Activated naive CD8-positive, alpha-beta T cell treated with anti-CD3 and anti-CD28 coated beads, Interleukin-2, amount 10 ng/mL, durations not matched to agents 7 days and 5 days (primary cell): ENCODE results near the gene SRRM3. TPM values are rescaled to one million over a fixed set of nuclear protein-coding genes. Genes with fewer than 3 reads are reported as not detected.
"Not testable (repeated sequence)": the region's sequence is repeated elsewhere in the genome, so short reads cannot be mapped to it uniquely, and the experiment has no call there.

Source experiments
- ATAC-seq: fragments of 150-1000 bp; cut with Tn5 transposase; one replicate; pipeline ENCODE4 v1.10.0; 2021; ENCODE audit warnings: low read depth, moderate library complexity
- POLR2A ChIA-PET: fragments of 350-600 bp; sonication (Branson Sonifier 250); formaldehyde crosslinking; loops from one replicate; lab custom pipeline; 2021; ENCODE audit warnings: antibody characterized with exemption; lab: Charles Lee
- DNase-seq: peaks from one replicate; pipeline ENCODE4 v3.0.0; 2021
- H3K27ac Mint-ChIP-seq: one replicate; pipeline ENCODE4 v1.8.0; 2022; ENCODE audit warnings: mild to moderate bottlenecking, mixed read lengths
- H3K27me3 Mint-ChIP-seq: one replicate; pipeline ENCODE4 v1.8.0; 2022; ENCODE audit warnings: mild to moderate bottlenecking, moderate library complexity, mixed read lengths
- H3K36me3 Mint-ChIP-seq: one replicate; pipeline ENCODE4 v1.8.0; 2021; ENCODE audit warnings: mild to moderate bottlenecking, mixed read lengths
- H3K4me1 Mint-ChIP-seq: one replicate; pipeline ENCODE4 v1.8.0; 2021; ENCODE audit warnings: mixed read lengths
- H3K4me3 Mint-ChIP-seq: one replicate; pipeline ENCODE4 v1.8.0; 2022; ENCODE audit warnings: mild to moderate bottlenecking, moderate library complexity, mixed read lengths
- H3K9me3 Mint-ChIP-seq: one replicate; pipeline ENCODE4 v1.8.0; 2021; ENCODE audit warnings: mixed read lengths
- total RNA-seq, 2 experiments: library from RNA; stranded (reverse); gene quantifications; one replicate each; pipeline ENCODE4 v1.2.3, GENCODE V29; 2021

SRRM3 gene
- total RNA-seq, 2 experiments from 2014 or later, result not detected

- Mint-ChIP-seq H3K9me3 (no peaks in the 10 kb centered on the region), H3K36me3 (peaks cover 1% of the 10 kb centered on the region), H3K27me3 (no peaks in the 10 kb centered on the region), H3K27ac (peak overlapping the region; percentile 85), H3K4me3 (peak overlapping the region; percentile 68), H3K4me1 (peaks cover 17% of the 10 kb centered on the region)
- peak; percentile 98 for DNase-seq
- peak; percentile 46 for ATAC-seq
- POLR2A ChIA-PET, result interaction anchor here (0.7 to 1.6 kb wide), 4 partner anchors 44 to 136 kb away, joined by 4 to 6 read pairs (median 4); partner anchors contain the start of gene YWHAG
Observed at GRCh38 chr7:76314042-76314721, 112.5 kb downstream of the SRRM3 start.

- H3K36me3 Mint-ChIP-seq, H3K27me3 Mint-ChIP-seq, H3K27ac Mint-ChIP-seq, H3K9me3 Mint-ChIP-seq, H3K4me3 Mint-ChIP-seq, DNase-seq, ATAC-seq: not testable (repeated sequence)
- POLR2A ChIA-PET, result interaction anchor here (0.7 to 1.6 kb wide), 3 partner anchors 44 to 85 kb away, joined by 4 to 6 read pairs (median 5); partner anchors contain the start of gene YWHAG
- peaks cover 17% of the 10 kb centered on the region for H3K4me1 Mint-ChIP-seq
Observed at GRCh38 chr7:76314740-76315139, 113.0 kb downstream of the SRRM3 start.

- POLR2A ChIA-PET, result no interaction called here
- DNase-seq, result no peak
Observed at GRCh38 chr7:76315364-76315763, 113.7 kb downstream of the SRRM3 start.

GRCh38 chr7:76316984-76317781, 115.5 kb downstream of the SRRM3 start:
- POLR2A ChIA-PET, result interaction anchor here (0.6 to 3.5 kb wide), 16 partner anchors 8 to 1660 kb away, joined by 3 to 54 read pairs (median 6); partner anchors contain the start of genes GTF2I, HSPB1, MDH2 and RHBDD2
- H3K9me3 Mint-ChIP-seq, result no peaks in the 10 kb centered on the region
- H3K4me3 Mint-ChIP-seq, result peak overlapping the region; percentile 98
- ATAC-seq, result no peak
- peak overlapping the region; percentile 100 for H3K27ac Mint-ChIP-seq
- peaks cover 3% of the 10 kb centered on the region for H3K36me3 Mint-ChIP-seq
- no peak for DNase-seq
- peaks cover 20% of the 10 kb centered on the region for H3K4me1 Mint-ChIP-seq
- no peaks in the 10 kb centered on the region for H3K27me3 Mint-ChIP-seq

More at GRCh38 chr7:76315364-76315763, 113.7 kb downstream of the SRRM3 start:
- Mint-ChIP-seq H3K36me3 (peaks cover 3% of the 10 kb centered on the region), H3K27ac (no peak overlapping the region), H3K4me3 (no peak overlapping the region), H3K9me3 (no peaks in the 10 kb centered on the region), H3K27me3 (no peaks in the 10 kb centered on the region), H3K4me1 (peaks cover 20% of the 10 kb centered on the region)
- ATAC-seq, result no peak

- POLR2A ChIA-PET, result interaction anchor here (0.6 to 3.5 kb wide), 22 partner anchors 9 to 439 kb away, joined by 3 to 54 read pairs (median 4); partner anchors contain the start of genes HSPB1, MDH2, RHBDD2 and STYXL1
- Mint-ChIP-seq H3K9me3 (no peaks in the 10 kb centered on the region), H3K4me1 (peaks cover 22% of the 10 kb centered on the region), H3K36me3 (peaks cover 3% of the 10 kb centered on the region), H3K27me3 (no peaks in the 10 kb centered on the region), H3K4me3 (peak overlapping the region; percentile 98), H3K27ac (peak overlapping the region; percentile 100)
- DNase-seq (peak; percentile 96), ATAC-seq (peak; percentile 96)
Observed at GRCh38 chr7:76317782-76318487, 116.2 kb downstream of the SRRM3 start.

GRCh38 chr7:76318488-76319353, 117.0 kb downstream of the SRRM3 start:
- POLR2A ChIA-PET, result interaction anchor here (0.6 to 3.5 kb wide), 18 partner anchors 9 to 440 kb away, joined by 3 to 54 read pairs (median 6); partner anchors contain the start of genes MDH2, RHBDD2, STYXL1 and YWHAG

GRCh38 chr7:76325092-76325491, 123.4 kb downstream of the SRRM3 start:
- POLR2A ChIA-PET, result interaction anchor here (0.5 to 1.2 kb wide), 3 partner anchors 28 to 40 kb away, joined by 3 to 5 read pairs (median 5); partner anchors contain the start of gene YWHAG

More at GRCh38 chr7:76318488-76319353, 117.0 kb downstream of the SRRM3 start:
- Mint-ChIP-seq H3K9me3 (no peaks in the 10 kb centered on the region), H3K27me3 (no peaks in the 10 kb centered on the region), H3K36me3 (peaks cover 3% of the 10 kb centered on the region), H3K4me3 (peak overlapping the region; percentile 98), H3K4me1 (peaks cover 22% of the 10 kb centered on the region), H3K27ac (peak overlapping the region; percentile 100)
- peak; percentile 20 for ATAC-seq
- peak; percentile 64 for DNase-seq

GRCh38 chr7:76325811-76326210, 124.1 kb downstream of the SRRM3 start:
- ATAC-seq (no peak), DNase-seq (no peak)
- Mint-ChIP-seq H3K27me3 (no peaks in the 10 kb centered on the region), H3K9me3 (no peaks in the 10 kb centered on the region), H3K4me3 (no peak overlapping the region), H3K36me3 (peaks cover 19% of the 10 kb centered on the region), H3K27ac (no peak overlapping the region), H3K4me1 (peaks cover 20% of the 10 kb centered on the region)
- POLR2A ChIA-PET, result interaction anchor here (0.5 kb wide), 1 partner anchor 39 kb away, joined by 5 read pairs; no protein-coding TSS in a partner anchor

More at GRCh38 chr7:76325092-76325491, 123.4 kb downstream of the SRRM3 start:
- Mint-ChIP-seq H3K36me3 (peaks cover 17% of the 10 kb centered on the region), H3K4me1 (peaks cover 19% of the 10 kb centered on the region), H3K27ac (no peak overlapping the region), H3K4me3 (no peak overlapping the region), H3K9me3 (no peaks in the 10 kb centered on the region), H3K27me3 (no peaks in the 10 kb centered on the region)
- no peak for ATAC-seq
- DNase-seq, result no peak

- peaks cover 21% of the 10 kb centered on the region for H3K36me3 Mint-ChIP-seq
- peaks cover 20% of the 10 kb centered on the region for H3K4me1 Mint-ChIP-seq
- POLR2A ChIA-PET, result interaction anchor here (0.7 to 2.2 kb wide), 3 partner anchors 9 to 275 kb away, joined by 3 to 11 read pairs (median 4); no protein-coding TSS in a partner anchor
- H3K9me3 Mint-ChIP-seq, result no peaks in the 10 kb centered on the region
- DNase-seq, result no peak
- no peaks in the 10 kb centered on the region for H3K27me3 Mint-ChIP-seq
- no peak for ATAC-seq
- no peak overlapping the region for H3K27ac Mint-ChIP-seq
- no peak overlapping the region for H3K4me3 Mint-ChIP-seq
Observed at GRCh38 chr7:76326646-76327233, 125.0 kb downstream of the SRRM3 start.

GRCh38 chr7:76327610-76328009, 125.9 kb downstream of the SRRM3 start:
- Mint-ChIP-seq H3K27ac (peak overlapping the region; percentile 51), H3K4me1 (peaks cover 21% of the 10 kb centered on the region), H3K4me3 (peak overlapping the region; percentile 13), H3K36me3 (peaks cover 21% of the 10 kb centered on the region), H3K27me3 (no peaks in the 10 kb centered on the region), H3K9me3 (no peaks in the 10 kb centered on the region)
- DNase-seq (no peak), ATAC-seq (peak; percentile 43)
- POLR2A ChIA-PET, result interaction anchor here (0.6 to 2.2 kb wide), 3 partner anchors 9 to 678 kb away, joined by 3 to 11 read pairs (median 4); no protein-coding TSS in a partner anchor

GRCh38 chr7:76328389-76328788, 126.7 kb downstream of the SRRM3 start:
- no peaks in the 10 kb centered on the region for H3K9me3 Mint-ChIP-seq
- no peaks in the 10 kb centered on the region for H3K27me3 Mint-ChIP-seq
- ATAC-seq, result no peak
- POLR2A ChIA-PET, result interaction anchor here (2.2 kb wide), 1 partner anchor 10 kb away, joined by 11 read pairs; no protein-coding TSS in a partner anchor
- no peak for DNase-seq
- H3K36me3 Mint-ChIP-seq, result peaks cover 21% of the 10 kb centered on the region
- peaks cover 22% of the 10 kb centered on the region for H3K4me1 Mint-ChIP-seq
- H3K4me3 Mint-ChIP-seq, result no peak overlapping the region
- H3K27ac Mint-ChIP-seq, result peak overlapping the region; percentile 25
